22Rv1 (cell line): ENCODE measurements around the gene SKAP2.

Experiments used
- CTCF ChIP-seq: fragments of 450-650 bp; IDR thresholded peaks from 2 replicates; pipeline ENCODE4 v1.5.1; 2017; ENCODE audit warnings: mild to moderate bottlenecking
- ZFX ChIP-seq: fragments of 450-650 bp; IDR thresholded peaks from 2 replicates; pipeline ENCODE4 v1.6.1; 2017; ENCODE audit warnings: antibody characterized with exemption, borderline replicate concordance

GRCh38 chr7:26649388-26649787, 215.0 kb downstream of the SKAP2 start:
- TF ChIP-seq CTCF (no peak), ZFX (no peak)
